Erythroblast (primary cell): ENCODE data around the gene DIAPH2.

Source experiments
- GATA1 ChIP-seq: IDR thresholded peaks from 2 replicates; pipeline ENCODE4 v1.6.1; 2011; ENCODE audit warnings: low read depth, mild to moderate bottlenecking, control low read depth, low read length, moderate library complexity
- POLR2A ChIP-seq: IDR thresholded peaks from 2 replicates; pipeline ENCODE4 v1.6.1; 2011; ENCODE audit warnings: mild to moderate bottlenecking, low read length

- TF ChIP-seq POLR2A (no peak), GATA1 (no peak)
Measured at GRCh38 chrX:97529536-97530200, 845.0 kb downstream of the DIAPH2 start.
